ENCODE results near the gene GMPR2.

Gene GMPR2

GRCh38 chr14:24207625-24208024 lies 25.1 kb upstream of the GMPR2 start:
- Histone ChIP-seq H3K4me2 (ENCODE audit: low read length) (no peak overlapping the region), H3K36me3 (replicated peaks; ENCODE audit: low read depth, low read length) (peaks cover 53% of the 10 kb centered on the region), H3K79me2 (ENCODE audit: low read length) (peaks cover 7% of the 10 kb centered on the region)

GRCh38 chr14:24211311-24211710 lies 21.4 kb upstream of the GMPR2 start:
- Histone ChIP-seq H3K27me3 (ENCODE audit: low read depth, low read length) (no peaks in the 10 kb centered on the region), H4K20me1 (ENCODE audit: insufficient read depth, low read length) (no peaks in the 10 kb centered on the region), H3K9me3 (ENCODE audit: insufficient read depth, low read length) (no peaks in the 10 kb centered on the region), H3K4me1 (ENCODE audit: low read length) (peaks cover 17% of the 10 kb centered on the region), H2AFZ (ENCODE audit: low read depth, low read length) (no peak overlapping the region), H3K4me3 (ENCODE audit: low read length) (no peak overlapping the region), H3K4me2 (ENCODE audit: low read length) (no peak overlapping the region), H3K9ac (ENCODE audit: low read length) (no peak overlapping the region), H3K27ac (ENCODE audit: low read length) (no peak overlapping the region), H3K36me3 (replicated peaks; ENCODE audit: low read depth, low read length) (peaks cover 37% of the 10 kb centered on the region), H3K79me2 (ENCODE audit: low read length) (peaks cover 10% of the 10 kb centered on the region)
- no peak for TF ChIP-seq CTCF (IDR thresholded peaks at IDR 0.05; ENCODE audit: low read depth, low read length)
- TF ChIP-seq EZH2phosphoT487 (IDR thresholded peaks at IDR 0.05; ENCODE audit: low read depth), result no peak

More at GRCh38 chr14:24207625-24208024, 25.1 kb upstream of the GMPR2 start:
- TF ChIP-seq EZH2phosphoT487 (IDR thresholded peaks at IDR 0.05; ENCODE audit: low read depth) (no peak), CTCF (IDR thresholded peaks at IDR 0.05; ENCODE audit: low read depth, low read length) (no peak)
- H2AFZ ChIP-seq (ENCODE audit: low read depth, low read length), result no peak overlapping the region
- no peak overlapping the region for H3K27ac ChIP-seq (ENCODE audit: low read length)
- H4K20me1 ChIP-seq (ENCODE audit: insufficient read depth, low read length), result 0 out of 2 replicates have a peak, but pooled peaks cover 2% of the 10 kb centered on the region
- no peaks in the 10 kb centered on the region for H3K9me3 ChIP-seq (ENCODE audit: insufficient read depth, low read length)
- no peak overlapping the region for H3K9ac ChIP-seq (ENCODE audit: low read length)
- H3K4me3 ChIP-seq (ENCODE audit: low read length), result no peak overlapping the region
- H3K27me3 ChIP-seq (ENCODE audit: low read depth, low read length), result no peaks in the 10 kb centered on the region
- no peaks in the 10 kb centered on the region; the same call in 1 of the 2 replicates for H3K4me1 ChIP-seq (ENCODE audit: low read length)

- Histone ChIP-seq H3K79me2 (ENCODE audit: low read length) (peaks cover 10% of the 10 kb centered on the region), H2AFZ (ENCODE audit: low read depth, low read length) (peak within 1 kb of the TSS; percentile 64; the same call in 1 of the 2 replicates), H4K20me1 (ENCODE audit: insufficient read depth, low read length) (no peaks in the 10 kb centered on the region), H3K4me2 (ENCODE audit: low read length) (peak within 1 kb of the TSS; percentile 85), H3K9ac (ENCODE audit: low read length) (peak within 1 kb of the TSS; percentile 80), H3K4me1 (ENCODE audit: low read length) (peaks cover 20% of the 10 kb centered on the region), H3K27ac (ENCODE audit: low read length) (peak within 1 kb of the TSS; percentile 81), H3K9me3 (ENCODE audit: insufficient read depth, low read length) (no peaks in the 10 kb centered on the region), H3K36me3 (replicated peaks; ENCODE audit: low read depth, low read length) (peaks cover 18% of the 10 kb centered on the region), H3K4me3 (ENCODE audit: low read length) (peak within 1 kb of the TSS; percentile 88), H3K27me3 (ENCODE audit: low read depth, low read length) (no peaks in the 10 kb centered on the region)
- TF ChIP-seq CTCF (IDR thresholded peaks at IDR 0.05; ENCODE audit: low read depth, low read length), result no peak
- no peak for TF ChIP-seq EZH2phosphoT487 (IDR thresholded peaks at IDR 0.05; ENCODE audit: low read depth)
These were observed 19.5 kb upstream of the GMPR2 start, which contains the start of gene CHMP4A for GRCh38 chr14:24212924-24213865. Gene CHMP4A, minus strand, starts transcription at chr14:24213488. Its CDS starts 49 bp downstream, at chr14:24213439.

Data from OCI-LY3 (cell line).